Measurements from ENCODE around the gene MUC15. TPM values are rescaled to one million over a fixed set of nuclear protein-coding genes. Genes with fewer than 3 reads are reported as not detected.

Gene MUC15
- total and polyA plus RNA-seq, 12 donors, result 0.01 TPM; not detected in 11

GRCh38 chr11:26579683-26580082 is 7.6 kb upstream of the MUC15 start:
- intact Hi-C loops (cut with DNase I), result no loop called here
- no peak overlapping the region for H3K27ac ChIP-seq
- 58 to 72% methylated on average over 2 of the region's 2 CpGs for WGBS, 2 donors

GRCh38 chr11:26578998-26579661 is 7.1 kb upstream of the MUC15 start:
- WGBS, 2 donors, result 42 to 54% methylated on average over 1 of the region's 1 CpG
- Histone ChIP-seq H3K27ac (no peak overlapping the region), H3K36me3 (no peaks in the 10 kb centered on the region), H3K27me3 (no peaks in the 10 kb centered on the region), H3K4me3 (no peak overlapping the region), H3K9me3 (no peaks in the 10 kb centered on the region), H3K4me1 (no peaks in the 10 kb centered on the region)
- TF ChIP-seq CTCF (IDR thresholded peaks at IDR 0.05), result no peak
- intact Hi-C loops (cut with DNase I), result no loop called here
- ATAC-seq (no peak), DNase-seq (no peak)

More at GRCh38 chr11:26579683-26580082, 7.6 kb upstream of the MUC15 start:
- H3K27me3 ChIP-seq, result no peaks in the 10 kb centered on the region
- TF ChIP-seq CTCF (IDR thresholded peaks at IDR 0.05), result no peak
- ATAC-seq (no peak), DNase-seq (no peak)
- no peaks in the 10 kb centered on the region for H3K9me3 ChIP-seq
- no peaks in the 10 kb centered on the region for H3K4me1 ChIP-seq
- no peak overlapping the region for H3K4me3 ChIP-seq
- no peaks in the 10 kb centered on the region for H3K36me3 ChIP-seq

- intact Hi-C loops (cut with DNase I), result no loop called here
- WGBS, 2 donors, result 77 to 78% methylated on average over 5 of the region's 5 CpGs
- H3K27ac ChIP-seq, result no peak overlapping the region
- no peaks in the 10 kb centered on the region for H3K9me3 ChIP-seq
- no peaks in the 10 kb centered on the region for H3K4me1 ChIP-seq
- ATAC-seq, result no peak
- TF ChIP-seq CTCF (IDR thresholded peaks at IDR 0.05), result no peak
- DNase-seq, result no peak
- no peak overlapping the region for H3K4me3 ChIP-seq
- no peaks in the 10 kb centered on the region for H3K27me3 ChIP-seq
- no peaks in the 10 kb centered on the region for H3K36me3 ChIP-seq
Measured at GRCh38 chr11:26575946-26576345, 3.9 kb upstream of the MUC15 start.

- Histone ChIP-seq H3K27ac (no peak overlapping the region), H3K9me3 (no peaks in the 10 kb centered on the region), H3K4me1 (no peaks in the 10 kb centered on the region), H3K27me3 (no peaks in the 10 kb centered on the region), H3K36me3 (no peaks in the 10 kb centered on the region), H3K4me3 (no peak overlapping the region)
- DNase-seq, result no peak
- no peak for TF ChIP-seq CTCF (IDR thresholded peaks at IDR 0.05)
- 77 to 78% methylated on average over 2 of the region's 2 CpGs for WGBS, 2 donors
- ATAC-seq, result no peak
- intact Hi-C loops (cut with DNase I), result no loop called here
Measured at GRCh38 chr11:26573896-26574295, 1.8 kb upstream of the MUC15 start.

All from heart right ventricle (tissue), 16 donors.